Measurements from ENCODE around the gene TMEM108.

DNA sequence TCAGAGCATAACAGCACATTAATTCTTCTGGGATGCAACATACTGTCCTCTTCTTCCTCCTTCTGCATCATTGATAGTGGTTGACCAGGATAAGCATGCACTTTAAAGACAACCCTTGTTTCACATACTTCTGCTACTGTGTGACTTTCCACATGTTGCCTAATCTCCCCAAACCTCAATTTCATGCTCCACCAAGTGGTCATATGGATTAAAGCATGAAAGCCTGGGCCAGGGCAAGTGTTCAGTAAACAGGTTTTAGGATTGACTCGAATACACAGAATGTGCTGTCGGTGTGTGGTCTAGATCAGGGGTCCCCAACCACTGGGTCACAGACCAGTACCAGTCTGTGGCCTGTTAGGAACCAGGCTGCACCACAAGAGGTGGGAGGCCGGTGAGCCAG, 339.2 kb downstream of the TMEM108 start:
- TF ChIP-seq CTCF (IDR thresholded peaks at IDR 0.05; ENCODE audit: low read depth, low read length) (peak; percentile 42), MYC (IDR thresholded peaks at IDR 0.05; ENCODE audit: low read depth, low read length) (no peak; the same call in 1 of the 2 replicates), POLR2A (IDR thresholded peaks at IDR 0.05; ENCODE audit: extremely low read depth, insufficient read length) (no peak)

Data from NB4 (cell line).